Measurements from ENCODE around the gene ZNF701.

DNA sequence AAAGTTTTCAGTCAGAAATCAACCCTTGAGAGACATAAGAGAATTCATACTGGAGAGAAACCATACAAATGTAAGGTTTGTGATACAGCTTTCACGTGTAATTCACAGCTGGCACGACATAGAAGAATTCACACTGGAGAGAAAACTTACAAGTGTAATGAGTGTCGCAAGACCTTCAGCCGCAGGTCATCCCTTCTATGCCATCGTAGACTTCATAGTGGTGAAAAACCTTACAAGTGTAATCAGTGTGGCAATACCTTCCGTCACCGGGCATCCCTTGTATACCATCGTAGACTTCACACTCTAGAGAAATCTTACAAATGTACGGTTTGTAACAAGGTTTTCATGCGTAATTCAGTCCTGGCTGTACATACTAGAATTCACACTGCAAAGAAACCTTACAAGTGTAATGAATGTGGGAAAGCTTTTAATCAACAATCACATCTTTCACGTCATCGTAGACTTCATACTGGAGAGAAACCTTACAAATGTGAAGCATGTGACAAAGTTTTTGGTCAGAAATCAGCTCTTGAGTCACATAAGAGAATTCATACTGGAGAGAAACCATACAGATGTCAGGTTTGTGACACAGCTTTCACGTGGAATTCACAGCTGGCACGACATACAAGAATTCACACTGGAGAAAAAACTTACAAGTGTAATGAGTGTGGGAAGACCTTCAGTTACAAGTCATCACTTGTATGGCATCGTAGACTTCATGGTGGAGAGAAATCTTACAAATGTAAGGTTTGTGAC is 15.7 kb upstream of the ZNF701 start:
- TF ChIP-seq, protein P1, sequence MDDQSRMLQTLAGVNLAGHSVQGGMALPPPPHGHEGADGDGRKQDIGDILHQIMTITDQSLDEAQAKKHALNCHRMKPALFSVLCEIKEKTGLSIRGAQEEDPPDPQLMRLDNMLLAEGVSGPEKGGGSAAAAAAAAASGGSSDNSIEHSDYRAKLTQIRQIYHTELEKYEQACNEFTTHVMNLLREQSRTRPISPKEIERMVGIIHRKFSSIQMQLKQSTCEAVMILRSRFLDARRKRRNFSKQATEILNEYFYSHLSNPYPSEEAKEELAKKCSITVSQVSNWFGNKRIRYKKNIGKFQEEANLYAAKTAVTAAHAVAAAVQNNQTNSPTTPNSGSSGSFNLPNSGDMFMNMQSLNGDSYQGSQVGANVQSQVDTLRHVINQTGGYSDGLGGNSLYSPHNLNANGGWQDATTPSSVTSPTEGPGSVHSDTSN (CRISPR knock-in tag; IDR thresholded peaks at IDR 0.05): no peak
- TF ChIP-seq, protein P2, sequence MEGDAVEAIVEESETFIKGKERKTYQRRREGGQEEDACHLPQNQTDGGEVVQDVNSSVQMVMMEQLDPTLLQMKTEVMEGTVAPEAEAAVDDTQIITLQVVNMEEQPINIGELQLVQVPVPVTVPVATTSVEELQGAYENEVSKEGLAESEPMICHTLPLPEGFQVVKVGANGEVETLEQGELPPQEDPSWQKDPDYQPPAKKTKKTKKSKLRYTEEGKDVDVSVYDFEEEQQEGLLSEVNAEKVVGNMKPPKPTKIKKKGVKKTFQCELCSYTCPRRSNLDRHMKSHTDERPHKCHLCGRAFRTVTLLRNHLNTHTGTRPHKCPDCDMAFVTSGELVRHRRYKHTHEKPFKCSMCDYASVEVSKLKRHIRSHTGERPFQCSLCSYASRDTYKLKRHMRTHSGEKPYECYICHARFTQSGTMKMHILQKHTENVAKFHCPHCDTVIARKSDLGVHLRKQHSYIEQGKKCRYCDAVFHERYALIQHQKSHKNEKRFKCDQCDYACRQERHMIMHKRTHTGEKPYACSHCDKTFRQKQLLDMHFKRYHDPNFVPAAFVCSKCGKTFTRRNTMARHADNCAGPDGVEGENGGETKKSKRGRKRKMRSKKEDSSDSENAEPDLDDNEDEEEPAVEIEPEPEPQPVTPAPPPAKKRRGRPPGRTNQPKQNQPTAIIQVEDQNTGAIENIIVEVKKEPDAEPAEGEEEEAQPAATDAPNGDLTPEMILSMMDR (tag by site-specific recombination; IDR thresholded peaks at IDR 0.05): no peak
- TF ChIP-seq ZNF292 (tag by site-specific recombination; IDR thresholded peaks at IDR 0.05; ENCODE audit: borderline replicate concordance, low read depth) (no peak), ZNF19 (tag by site-specific recombination; IDR thresholded peaks at IDR 0.05; ENCODE audit: low read depth) (no peak), ZNF350 (tag by site-specific recombination; IDR thresholded peaks at IDR 0.05) (no peak), ZNF266 (tag by site-specific recombination; IDR thresholded peaks at IDR 0.05; ENCODE audit: low read depth) (no peak)
